ENCODE data around the gene SERPINE1.

SERPINE1 gene

DNA sequence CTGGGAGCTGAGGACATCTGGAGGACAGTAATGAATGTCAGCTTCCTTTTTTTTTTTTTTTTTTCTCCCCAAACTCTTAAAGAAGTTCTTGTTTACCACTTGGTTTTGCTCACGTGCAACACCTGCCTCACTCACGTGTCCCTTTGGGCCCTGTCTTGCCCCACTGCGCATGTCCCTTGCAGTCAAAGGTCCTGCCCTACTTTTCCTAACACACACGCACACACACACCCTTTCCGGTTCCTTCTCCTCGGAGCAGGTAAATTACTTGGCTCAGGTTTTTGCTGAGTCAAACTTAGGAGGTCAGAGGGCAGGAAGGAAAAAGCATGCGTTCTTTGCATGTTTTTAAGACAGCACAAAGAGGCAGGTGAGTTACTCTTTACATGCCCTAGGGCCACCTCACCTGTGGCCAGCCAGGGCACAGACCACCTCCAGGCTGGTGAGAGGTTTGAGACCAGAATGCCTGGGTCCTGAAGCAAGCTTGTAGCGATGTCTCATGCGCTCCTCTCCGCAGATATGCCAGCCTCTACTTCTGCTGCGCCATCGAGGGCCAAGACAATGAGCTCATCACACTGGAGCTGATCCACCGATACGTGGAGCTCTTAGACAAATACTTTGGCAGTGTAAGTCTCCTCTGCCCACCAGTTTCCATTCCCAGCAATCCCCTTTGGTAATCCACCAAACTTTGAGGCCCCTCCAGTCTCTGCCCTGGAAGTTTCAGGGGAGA, 30.1 kb downstream of the SERPINE1 start:
- DNase-seq (ENCODE audit: low read depth), result no peak

DNA sequence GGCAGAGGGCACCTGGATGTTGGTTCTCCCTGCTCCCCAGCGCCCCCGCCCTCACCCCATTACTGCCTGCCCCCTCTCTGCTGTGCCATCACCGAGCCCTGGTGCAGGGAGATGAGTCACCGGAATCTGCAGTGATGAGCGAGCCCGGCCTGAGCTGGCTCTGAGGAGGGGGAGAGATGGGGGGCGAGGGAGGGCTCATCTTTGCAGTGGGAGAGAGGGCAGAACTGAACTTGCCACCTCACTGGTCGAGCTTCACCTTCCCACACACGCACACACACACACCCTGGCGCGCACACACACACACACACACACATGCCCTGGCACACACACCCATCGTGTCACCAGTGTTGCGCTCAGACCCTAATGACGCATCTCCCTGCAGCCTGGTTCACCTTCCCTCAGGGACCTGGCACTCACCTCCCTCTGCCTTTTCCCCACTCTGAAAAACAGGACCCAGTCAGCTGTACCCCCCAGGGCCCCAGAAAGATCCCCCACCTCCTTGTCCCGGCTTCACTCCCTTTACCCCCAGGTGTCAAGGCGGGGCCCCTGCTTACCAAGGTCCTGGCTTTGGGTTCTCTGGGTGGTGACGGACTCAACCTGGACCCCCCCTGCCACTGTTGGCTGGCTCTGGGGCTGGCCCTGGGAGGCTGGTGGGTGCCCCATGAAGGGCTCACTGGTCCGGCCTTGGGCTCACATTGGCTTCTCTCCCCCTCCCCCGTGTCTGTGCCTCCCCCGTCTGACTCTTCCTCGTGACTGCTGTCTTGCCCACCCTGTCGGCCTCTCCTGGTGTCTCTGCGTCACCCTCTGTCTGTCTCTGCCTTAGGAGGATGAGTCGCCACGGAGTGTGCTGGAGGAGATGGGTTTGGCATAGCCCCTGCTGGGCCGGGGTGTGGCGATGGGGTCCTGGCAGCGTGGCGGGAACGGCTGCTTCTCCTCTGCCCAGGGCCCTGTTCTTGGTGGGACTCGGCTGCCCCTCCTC, 33.1 kb downstream of the SERPINE1 start:
- DNase-seq (ENCODE audit: low read depth), result peak; percentile 72

DNA sequence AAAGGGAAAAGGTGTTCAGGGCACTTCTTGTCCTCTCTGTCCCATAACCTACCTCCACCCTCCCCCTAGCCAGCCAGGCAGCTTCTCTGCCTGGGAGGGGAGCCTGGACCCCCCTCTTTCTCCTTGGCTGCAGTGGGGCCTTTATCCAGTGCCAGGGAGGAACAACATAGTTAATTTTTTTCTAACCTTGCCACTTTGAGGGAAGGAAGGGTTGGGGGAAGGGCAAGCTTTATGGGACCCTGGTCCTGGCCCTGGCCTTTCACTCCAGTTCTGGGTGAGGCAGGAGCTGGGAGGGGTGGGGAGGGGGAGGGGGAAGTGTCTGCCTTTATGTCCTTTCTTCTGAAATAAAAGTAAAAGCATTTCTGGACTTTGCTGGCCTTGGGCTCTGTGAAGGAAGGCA, 34.0 kb downstream of the SERPINE1 start:
- no peak for DNase-seq (ENCODE audit: low read depth)

DNA sequence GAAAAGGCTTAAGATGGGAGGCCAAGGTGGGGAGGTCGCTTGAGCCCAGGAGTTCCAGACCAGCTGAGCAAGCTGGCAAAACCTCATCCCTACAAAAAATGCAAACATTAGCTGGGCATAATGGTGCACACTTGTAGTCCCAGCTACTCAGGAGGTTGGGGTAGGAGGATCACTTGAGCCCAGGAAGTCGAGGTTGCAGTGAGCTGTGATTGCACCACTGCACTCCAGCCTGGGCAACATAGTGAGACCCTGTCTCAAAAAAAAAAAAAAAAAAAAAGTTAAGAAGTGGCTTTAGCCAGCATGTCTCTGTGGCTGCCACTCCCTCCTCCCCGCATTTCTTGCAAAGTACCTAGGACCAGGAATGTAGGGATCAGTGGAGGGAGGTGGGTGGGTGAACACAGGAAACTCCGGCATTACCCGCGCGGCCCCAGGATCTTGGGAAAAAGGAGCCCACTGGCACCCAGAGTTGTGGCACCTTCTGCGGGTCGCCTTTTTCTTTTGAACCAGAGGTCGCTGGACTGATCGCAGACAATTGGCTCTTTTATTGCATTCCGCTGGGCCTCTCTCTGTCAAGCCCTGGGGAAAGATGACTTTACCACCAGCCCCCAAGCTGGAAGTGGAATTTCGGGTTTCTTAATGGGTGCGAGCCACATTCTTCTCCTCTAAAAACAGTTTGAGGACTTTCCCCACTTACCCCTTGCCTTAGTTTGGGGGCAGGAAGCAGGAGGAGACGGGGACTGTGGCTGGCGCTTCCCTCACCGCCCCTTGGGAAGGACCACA, 35.0 kb downstream of the SERPINE1 start:
- no peak for DNase-seq (ENCODE audit: low read depth)

DNA sequence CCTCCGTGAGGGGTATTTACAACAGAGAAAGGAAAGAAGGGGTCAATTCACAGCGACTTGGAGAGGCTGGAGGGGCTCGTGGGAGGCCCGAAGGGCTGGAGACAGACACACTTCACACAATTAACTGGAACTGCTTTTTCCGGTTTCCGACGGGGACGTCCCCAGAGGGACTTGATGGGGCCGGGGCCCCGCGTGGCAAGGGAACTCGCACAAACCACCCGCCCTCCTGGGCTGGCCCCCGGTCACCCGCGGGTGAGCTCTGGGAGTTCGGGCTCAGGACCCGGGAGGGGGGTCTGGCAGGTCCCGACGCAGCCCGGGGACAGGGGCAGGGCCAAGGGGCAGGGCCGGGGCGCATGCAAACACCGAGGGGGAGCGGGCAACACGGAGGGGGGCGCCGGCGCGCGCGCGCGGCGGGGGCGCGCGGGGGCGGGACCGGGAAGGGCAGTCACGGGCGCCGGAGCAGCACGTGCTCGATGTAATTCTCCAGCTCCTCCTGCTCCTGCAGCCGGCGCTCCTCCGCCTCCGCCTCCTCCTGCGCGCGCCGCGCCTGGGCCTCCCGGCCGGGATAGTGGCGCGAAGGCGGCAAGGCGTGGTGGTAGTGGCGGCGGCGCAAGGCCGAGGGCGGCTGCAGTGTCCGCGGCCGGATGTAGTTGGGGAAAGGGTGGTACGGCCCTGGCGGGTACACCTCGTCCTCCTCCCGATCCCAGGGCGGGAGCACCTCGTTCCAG, 35.8 kb downstream of the SERPINE1 start:
- peak; percentile 73 for DNase-seq (ENCODE audit: low read depth)

DNA sequence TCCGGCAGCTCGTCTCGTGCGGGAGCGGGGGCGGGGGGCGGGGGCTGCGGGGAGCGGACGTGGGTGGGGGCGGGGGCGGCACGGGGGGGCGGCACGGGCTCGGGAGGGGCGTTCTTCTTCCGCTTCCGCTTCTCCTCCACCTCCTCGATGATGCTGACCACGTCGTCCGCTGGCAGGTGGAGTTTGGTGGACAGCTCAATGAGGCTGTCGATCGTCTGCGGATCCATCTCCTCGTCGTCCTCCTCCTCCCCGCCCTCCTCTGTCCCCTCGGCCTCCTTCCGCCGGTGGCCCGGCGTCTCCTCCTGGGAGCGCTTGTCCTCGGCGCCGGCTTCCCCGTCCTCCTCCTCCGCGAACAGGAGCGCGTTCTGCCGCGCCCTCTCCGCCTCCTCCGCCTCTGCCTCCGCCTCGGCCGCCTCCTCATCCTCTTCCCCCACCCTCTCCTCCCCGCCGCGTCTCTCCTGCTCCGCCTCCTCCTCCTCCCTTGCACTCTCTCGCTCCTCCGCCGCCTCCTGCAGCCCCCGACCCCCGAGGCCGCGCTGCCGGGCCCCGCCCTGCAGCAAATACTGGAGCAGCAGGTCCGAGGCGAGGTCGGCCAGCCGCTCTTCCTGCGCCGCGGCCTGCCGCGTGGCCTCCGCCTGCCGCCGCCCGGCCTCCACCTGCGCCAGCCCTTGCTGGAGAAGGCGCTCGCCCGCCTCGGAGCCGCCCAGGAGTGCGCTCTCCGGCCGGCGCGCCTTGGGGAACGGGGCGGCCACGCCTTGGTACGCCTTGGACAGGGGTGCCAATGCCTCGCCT, 36.6 kb downstream of the SERPINE1 start:
- DNase-seq (ENCODE audit: low read depth), result peak; percentile 35

DNA sequence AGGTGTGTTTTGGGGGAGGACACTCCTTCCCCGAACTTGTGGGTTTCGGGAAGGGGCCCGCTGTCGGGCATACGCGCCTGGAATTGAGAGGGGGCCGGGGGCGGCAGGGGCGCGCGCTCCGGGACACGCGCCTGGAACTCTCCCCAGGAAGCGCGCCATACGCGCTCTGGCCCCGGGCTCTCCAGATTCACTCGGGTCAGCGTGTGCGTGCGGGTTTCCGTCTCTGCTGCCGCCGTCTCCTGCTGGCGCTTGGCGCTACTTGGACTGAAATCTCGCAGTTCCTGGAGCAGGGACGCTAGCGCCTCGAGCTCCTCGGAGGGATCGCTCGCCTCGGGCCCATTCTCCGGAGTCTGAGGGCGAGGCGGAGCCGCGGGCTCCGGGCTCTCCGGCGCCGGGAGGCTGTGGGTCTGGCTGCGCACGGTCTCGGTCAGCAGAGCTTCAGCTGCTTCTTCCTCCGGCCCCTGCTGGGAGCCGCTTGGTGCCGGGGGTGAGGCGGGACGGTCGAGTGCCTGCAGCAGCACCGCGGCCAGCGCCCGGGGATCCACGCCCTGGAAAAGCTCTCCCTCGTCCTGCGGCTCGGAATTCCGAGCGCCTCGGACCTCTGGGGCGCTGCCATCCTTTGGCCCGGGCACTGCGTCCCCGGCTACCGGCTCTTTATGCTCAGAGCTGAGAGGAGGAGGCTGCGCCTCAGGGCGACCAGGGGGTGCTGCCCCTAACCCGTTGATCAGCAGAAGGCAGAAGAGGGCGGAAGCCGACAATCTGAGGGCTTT, 37.4 kb downstream of the SERPINE1 start:
- DNase-seq (ENCODE audit: low read depth), result peak; percentile 70

DNA sequence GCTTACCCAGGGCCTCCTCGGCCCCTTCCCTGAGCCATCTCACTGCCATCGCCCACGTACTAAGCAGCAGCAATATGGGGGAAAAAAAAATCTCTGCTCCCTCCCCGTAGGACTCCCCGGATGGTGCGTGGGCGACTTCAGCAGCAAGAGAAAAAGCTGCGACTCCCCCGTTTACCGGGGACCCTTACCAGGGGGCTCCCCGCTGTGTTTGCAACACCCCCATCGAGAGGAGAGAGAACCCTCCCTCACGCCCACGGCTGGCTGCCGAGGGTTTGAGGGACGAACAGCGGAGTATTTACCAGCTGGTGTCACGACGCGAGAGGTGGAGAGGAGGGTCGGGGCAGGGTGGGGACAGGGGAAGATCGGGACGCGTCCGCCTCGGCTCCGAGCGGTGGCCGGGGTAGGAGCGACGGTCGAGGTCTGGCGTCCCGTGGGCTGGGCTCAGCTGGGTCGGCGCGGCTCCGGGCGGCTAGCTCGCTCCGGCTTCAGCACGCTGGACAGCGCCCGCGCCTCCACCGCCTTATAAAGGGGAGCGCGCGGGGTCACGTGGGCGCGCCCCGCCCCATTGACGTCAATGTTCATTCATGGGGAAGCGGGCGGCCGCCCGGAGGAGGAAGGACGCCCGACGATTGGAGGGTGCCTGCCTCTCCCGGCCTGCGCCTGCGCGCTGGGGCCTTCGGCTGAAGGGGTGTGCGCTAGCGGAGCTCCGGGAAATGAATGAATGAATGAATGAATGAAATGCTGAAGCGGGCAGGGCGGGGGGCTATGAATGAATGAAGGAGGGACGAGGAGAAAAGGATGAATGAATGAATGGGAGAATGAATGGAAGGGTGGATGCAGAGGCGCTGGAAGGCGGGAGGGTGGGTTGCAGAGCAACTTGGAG, 38.4 kb downstream of the SERPINE1 start, which contains the start of gene VGF:
Gene VGF, minus strand, starts transcription at position 495 of the 883 bp plus-strand sequence. CDS start 726 bp downstream, outside the sequence.
- DNase-seq (ENCODE audit: low read depth), result peak; percentile 95

DNA sequence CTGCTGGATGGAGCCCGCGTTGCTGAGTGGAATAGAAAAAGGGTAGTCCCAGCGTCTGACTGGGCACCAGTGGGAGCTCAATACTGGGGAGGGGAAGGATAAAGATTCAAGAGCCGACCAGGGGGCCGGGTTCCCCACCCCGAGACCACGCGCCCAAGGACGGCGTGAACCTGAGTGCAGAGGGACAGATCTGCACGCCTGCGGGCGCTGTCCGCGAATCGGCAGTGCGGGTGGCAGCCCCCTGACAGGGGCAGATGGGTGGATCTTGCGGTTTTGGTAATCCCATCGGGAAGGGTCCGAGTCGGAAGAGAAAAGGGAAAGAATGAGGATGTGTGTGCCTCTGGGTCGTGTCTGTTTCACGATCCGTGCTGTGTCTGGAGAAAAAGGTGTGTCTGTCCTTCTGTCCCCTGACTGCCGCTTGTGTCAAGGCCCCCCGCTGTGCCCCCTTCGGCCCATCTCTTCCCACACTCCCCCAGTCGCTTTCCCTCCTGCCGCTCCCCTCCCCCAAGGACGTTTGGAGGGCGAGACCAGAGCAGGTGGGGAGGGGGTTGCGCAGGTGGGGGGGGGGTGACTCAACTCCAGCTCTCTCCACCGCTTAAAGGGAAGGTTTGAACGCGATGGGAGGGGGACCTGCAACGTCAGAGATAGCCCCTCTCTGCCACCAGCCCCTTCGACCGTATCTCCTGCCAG, 39.2 kb downstream of the SERPINE1 start:
- no peak for DNase-seq (ENCODE audit: low read depth)

DNA sequence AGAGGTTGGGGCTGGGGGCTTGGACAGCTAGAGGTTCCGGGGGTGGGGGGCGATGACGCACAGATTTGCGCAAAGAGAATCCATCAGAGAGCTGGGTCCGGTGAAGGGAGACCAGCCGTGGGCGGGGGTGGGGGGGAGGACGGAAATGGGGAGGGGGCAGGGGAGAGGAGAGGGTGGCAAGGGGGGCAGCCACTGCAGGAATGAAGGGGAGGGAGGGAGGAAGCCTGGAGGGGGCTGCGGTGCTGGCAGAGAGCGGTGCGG, 39.7 kb downstream of the SERPINE1 start:
- DNase-seq (ENCODE audit: low read depth), result no peak

DNA sequence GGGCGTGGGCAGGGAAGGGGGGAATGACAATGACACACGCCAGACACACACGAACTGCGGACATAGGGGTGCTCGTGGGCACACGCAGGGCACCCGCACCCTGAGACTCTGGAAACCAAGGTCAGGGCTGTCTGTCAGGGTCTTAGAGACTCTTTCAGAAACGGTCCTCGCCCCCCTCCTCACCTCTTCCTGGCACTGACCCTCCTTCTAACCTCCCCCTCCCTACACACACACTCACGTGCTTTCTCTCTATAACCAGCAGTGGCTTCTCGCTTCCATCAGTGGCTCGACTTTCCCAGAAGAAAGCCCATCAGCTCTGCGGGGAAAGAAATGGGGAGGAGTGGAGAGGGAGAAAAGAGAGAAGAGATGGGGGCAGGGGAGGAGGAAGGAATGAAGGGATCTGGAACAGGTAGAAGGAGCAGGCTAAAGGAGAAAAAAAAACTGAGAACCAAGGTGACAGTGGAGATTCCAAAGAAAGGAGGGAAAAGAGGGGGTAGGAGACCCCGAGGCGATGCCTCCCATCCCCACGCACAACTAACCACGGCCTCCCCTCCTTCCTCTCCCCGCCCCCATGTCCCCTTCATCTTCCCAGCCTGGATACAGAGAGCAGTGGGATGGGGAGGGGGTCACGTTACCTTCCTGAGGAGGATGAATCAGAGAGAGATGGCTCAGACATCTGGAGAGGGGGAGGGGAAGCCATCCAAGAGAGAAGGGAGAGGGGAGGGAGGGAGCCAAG, 40.2 kb downstream of the SERPINE1 start:
- peak; percentile 46 for DNase-seq (ENCODE audit: low read depth)

DNA sequence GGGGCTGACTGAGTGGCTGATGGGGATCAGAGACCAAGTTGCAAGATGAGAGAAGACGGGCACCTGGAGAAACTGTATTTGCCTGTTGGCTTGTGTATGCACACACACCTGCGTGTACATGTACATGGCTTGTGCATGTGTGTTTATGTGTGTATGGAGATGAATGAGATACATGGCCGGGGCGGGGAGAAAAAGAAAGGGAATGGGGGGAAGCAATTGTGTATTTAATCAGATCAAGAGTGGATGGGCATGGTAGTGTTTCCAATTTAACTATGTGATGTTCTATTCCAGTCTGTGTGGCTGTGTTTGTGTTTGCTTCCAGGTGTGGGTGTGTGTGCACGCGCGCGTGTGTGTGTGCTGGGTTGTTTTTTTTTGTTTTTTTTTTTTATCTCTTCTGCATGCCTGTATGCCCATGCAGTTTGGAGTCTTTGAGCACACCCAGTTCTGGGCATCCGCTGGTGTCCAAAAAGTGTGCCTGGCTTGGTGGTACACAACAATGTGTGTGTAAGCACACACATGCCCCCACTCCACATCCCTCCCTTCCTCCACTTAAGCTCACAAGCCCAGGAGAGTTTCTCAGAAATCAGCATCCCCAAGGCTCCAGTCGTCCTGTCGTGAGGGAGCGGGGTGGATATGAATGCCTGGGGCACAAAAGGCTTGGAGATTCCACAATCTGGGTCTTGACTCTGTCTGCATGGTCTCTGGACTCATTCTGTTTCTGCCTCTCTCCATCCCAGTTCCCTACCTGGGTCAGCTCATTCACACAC, 40.9 kb downstream of the SERPINE1 start:
- DNase-seq (ENCODE audit: low read depth), result peak; percentile 36

DNA sequence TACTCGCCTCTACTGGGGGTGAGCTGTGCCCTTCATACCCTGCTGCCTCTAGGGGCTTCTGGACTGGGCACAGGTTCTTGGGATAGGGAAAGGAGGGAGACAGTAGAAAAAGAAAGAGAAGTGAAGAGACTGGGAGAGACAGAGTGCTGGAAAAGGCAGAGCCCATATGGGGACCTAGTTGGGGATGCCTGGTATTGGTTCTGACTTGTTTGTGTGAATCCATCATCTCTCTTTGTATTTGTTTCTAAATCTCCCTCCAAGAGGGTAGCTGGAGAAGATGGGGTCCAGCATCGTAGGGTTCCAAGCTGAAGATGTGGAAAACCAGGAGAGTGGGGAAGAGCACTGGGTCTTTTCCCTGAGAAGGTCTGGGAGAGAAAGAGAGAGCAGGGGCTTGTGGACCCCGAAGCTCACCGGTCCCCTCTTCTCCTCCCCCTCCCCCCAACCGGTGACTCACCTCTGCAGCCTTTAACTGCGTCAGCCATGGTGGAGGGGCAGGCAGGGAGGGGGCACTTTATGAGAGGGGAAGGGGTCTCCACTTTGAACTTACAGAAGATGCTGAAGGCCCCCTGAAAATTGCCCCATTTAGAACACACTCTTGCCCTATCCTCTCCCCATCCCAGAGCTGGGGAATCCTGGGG, 41.6 kb downstream of the SERPINE1 start:
- DNase-seq (ENCODE audit: low read depth), result peak; percentile 28

DNA sequence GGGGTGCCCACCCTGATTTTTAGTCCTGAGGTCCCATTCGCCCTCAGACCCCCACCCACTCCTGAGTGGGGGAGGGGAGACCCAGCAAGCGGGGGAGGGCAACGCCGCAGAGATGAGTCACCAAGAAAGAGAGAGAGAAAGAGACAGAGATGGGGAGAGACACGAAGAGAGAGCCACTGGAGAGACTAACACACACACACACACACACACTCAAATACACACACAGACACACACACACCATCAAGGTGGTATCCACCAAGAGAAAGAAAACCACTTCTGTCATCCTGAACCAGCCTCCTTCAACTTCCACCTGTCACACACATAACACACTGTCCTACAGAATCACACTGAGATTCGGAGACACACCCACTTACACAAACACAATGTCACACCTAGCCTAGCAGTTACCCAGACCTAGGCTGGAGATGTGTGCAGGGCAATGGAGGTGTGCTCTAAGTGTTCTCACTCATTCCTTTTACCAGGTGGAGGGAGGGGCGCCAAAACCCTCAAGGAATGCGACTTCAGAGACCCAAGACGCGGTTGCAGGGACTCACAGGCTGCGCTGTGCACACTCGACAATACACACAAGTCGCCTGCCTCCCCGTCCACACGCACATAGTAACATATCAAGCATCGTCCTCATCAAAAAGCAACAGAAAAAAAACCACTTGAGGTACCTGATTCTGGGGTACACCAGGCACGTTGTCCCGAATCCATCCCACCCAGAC, 42.4 kb downstream of the SERPINE1 start:
- peak; percentile 43 for DNase-seq (ENCODE audit: low read depth)

DNA sequence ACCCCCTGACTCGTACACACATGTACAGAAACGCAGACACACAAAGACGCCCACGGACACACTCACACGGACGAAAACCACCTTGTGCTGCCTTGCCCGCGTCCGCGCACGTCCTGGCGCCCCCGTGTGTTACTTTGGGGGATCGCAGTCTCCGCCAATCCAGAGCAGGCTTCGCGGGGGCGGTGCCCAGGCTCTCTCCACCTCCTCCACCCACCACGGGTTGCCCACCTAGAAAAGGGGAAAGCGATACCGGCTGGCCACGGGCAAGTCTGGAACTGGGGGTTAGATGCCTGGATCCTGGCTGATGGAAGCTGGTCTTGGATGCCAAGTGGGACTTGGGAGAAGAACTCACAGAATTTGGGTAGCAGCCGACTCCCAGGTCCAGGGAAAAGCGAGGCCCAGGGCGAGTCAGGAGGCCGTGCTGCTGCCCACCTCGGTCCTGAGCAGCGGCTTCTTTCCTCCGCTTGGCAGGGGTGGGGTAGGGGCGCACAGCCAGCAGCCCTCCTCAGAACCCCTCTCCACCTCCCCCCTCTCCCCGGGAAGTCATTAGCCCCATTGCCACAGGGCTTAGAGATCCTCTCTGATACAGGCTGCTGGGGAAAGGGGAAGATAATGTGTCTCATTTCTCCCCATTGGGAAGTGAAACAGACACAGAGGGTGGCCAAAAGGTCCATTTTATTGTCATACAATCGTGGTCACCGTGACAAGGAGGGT, 43.1 kb downstream of the SERPINE1 start:
- DNase-seq (ENCODE audit: low read depth), result peak; percentile 69
